Nephron (organoid): ENCODE results near the gene PGM5.

Experiments
- H3K27ac Mint-ChIP-seq, 3 experiments: 2 replicates each; pipeline ENCODE4 v1.8.0; 2020; ENCODE audit warnings: mixed read lengths in 3 of 3, mild to moderate bottlenecking in 2 of 3, moderate library complexity in 1 of 3
- H3K27me3 Mint-ChIP-seq: 2 replicates; pipeline ENCODE4 v1.8.0; 2021; ENCODE audit warnings: low read depth, mild to moderate bottlenecking, moderate library complexity, mixed read lengths
- H3K36me3 Mint-ChIP-seq: 2 replicates; pipeline ENCODE4 v1.8.0; 2020; ENCODE audit warnings: low read depth, mixed read lengths
- H3K4me1 Mint-ChIP-seq: 2 replicates; pipeline ENCODE4 v1.8.0; 2020; ENCODE audit warnings: mixed read lengths
- H3K4me3 Mint-ChIP-seq, 3 experiments: 2 replicates each; pipeline ENCODE4 v1.8.0; 2020; ENCODE audit warnings: mild to moderate bottlenecking in 3 of 3, mixed read lengths in 3 of 3, moderate library complexity in 2 of 3
- H3K9me3 Mint-ChIP-seq: 2 replicates; pipeline ENCODE4 v1.8.0; 2020; ENCODE audit warnings: mixed read lengths
- CTCF ChIP-seq, 3 experiments: fragments of 200-600 bp; sonication (generic); IDR thresholded peaks; one replicate each; pipeline ENCODE4 v1.5.0; 2021; ENCODE audit warnings: antibody characterized with exemption in 3 of 3; ENCODE audit not compliant: unreplicated experiment in 3 of 3

PGM5 gene

GRCh38 chr9:68532131-68532530, 175.7 kb downstream of the PGM5 start:
- no peaks in the 10 kb centered on the region for H3K27me3 Mint-ChIP-seq
- no peaks in the 10 kb centered on the region for H3K9me3 Mint-ChIP-seq

GRCh38 chr9:68533678-68534077, 177.3 kb downstream of the PGM5 start:
- Mint-ChIP-seq H3K36me3 (peaks cover 12% of the 10 kb centered on the region), H3K4me1 (peaks cover 55% of the 10 kb centered on the region), H3K9me3 (no peaks in the 10 kb centered on the region), H3K27me3 (no peaks in the 10 kb centered on the region), H3K4me3 (no peak overlapping the region), H3K27ac (peak overlapping the region; percentile 15 to 76 (median 64))
- TF ChIP-seq CTCF (IDR thresholded peaks at IDR 0.05; ENCODE audit: unreplicated experiment in 3 of 3) = no peak

More at GRCh38 chr9:68532131-68532530, 175.7 kb downstream of the PGM5 start:
- Mint-ChIP-seq H3K4me1 (peaks cover 45% of the 10 kb centered on the region), H3K27ac (no peak overlapping the region), H3K4me3 (no peak overlapping the region), H3K36me3 (peaks cover 12% of the 10 kb centered on the region)
- TF ChIP-seq CTCF (IDR thresholded peaks at IDR 0.05; ENCODE audit: unreplicated experiment in 3 of 3) = no peak

GRCh38 chr9:68536876-68537615, 180.6 kb downstream of the PGM5 start:
- TF ChIP-seq CTCF (IDR thresholded peaks at IDR 0.05; ENCODE audit: unreplicated experiment in 3 of 3) = no peak
- Mint-ChIP-seq H3K27ac (no peak overlapping the region), H3K4me1 (peaks cover 62% of the 10 kb centered on the region), H3K36me3 (peaks cover 4% of the 10 kb centered on the region), H3K4me3 (no peak overlapping the region), H3K9me3 (no peaks in the 10 kb centered on the region), H3K27me3 (no peaks in the 10 kb centered on the region)

DNA sequence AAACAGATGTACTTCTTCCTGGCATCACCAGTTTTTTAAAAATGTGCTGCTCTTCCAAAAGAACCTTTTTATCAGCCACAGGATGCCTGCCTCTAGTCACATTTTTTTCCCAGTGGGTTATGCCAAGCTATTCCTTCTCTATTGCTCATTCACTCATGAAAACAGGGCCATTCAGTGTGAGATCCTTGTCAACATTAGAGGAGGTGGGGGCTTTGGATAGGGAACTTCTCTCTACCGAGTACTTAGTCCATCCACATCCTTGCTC, 181.1 kb downstream of the PGM5 start:
- H3K27me3 Mint-ChIP-seq = no peaks in the 10 kb centered on the region
- peak overlapping the region in 1 of 3 experiments; percentile 14 for H3K27ac Mint-ChIP-seq
- peaks cover 64% of the 10 kb centered on the region for H3K4me1 Mint-ChIP-seq
- TF ChIP-seq CTCF (IDR thresholded peaks at IDR 0.05; ENCODE audit: unreplicated experiment in 3 of 3) = no peak
- peaks cover 4% of the 10 kb centered on the region for H3K36me3 Mint-ChIP-seq
- no peak overlapping the region for H3K4me3 Mint-ChIP-seq
- no peaks in the 10 kb centered on the region for H3K9me3 Mint-ChIP-seq

GRCh38 chr9:68538200-68538599, 181.8 kb downstream of the PGM5 start:
- H3K27me3 Mint-ChIP-seq = peaks cover 3% of the 10 kb centered on the region
- no peaks in the 10 kb centered on the region for H3K9me3 Mint-ChIP-seq
- TF ChIP-seq CTCF (IDR thresholded peaks at IDR 0.05; ENCODE audit: unreplicated experiment in 3 of 3) = no peak
- no peak overlapping the region for H3K4me3 Mint-ChIP-seq
- peaks cover 60% of the 10 kb centered on the region for H3K4me1 Mint-ChIP-seq
- peaks cover 4% of the 10 kb centered on the region for H3K36me3 Mint-ChIP-seq
- H3K27ac Mint-ChIP-seq = no peak overlapping the region
